GM19467 (cell line): ENCODE results near the gene DNAJC21.
A peak's percentile ranks its signal among the peaks of the same experiment; 100 is the strongest.

Experiments
- ATAC-seq: cut with Tn5 transposase; IDR thresholded peaks from one replicate; pipeline ENCODE4 v1.9.1; 2021; ENCODE audit warnings: mild to moderate bottlenecking, moderate library complexity; ENCODE audit not compliant: unreplicated experiment

DNAJC21 gene

DNA sequence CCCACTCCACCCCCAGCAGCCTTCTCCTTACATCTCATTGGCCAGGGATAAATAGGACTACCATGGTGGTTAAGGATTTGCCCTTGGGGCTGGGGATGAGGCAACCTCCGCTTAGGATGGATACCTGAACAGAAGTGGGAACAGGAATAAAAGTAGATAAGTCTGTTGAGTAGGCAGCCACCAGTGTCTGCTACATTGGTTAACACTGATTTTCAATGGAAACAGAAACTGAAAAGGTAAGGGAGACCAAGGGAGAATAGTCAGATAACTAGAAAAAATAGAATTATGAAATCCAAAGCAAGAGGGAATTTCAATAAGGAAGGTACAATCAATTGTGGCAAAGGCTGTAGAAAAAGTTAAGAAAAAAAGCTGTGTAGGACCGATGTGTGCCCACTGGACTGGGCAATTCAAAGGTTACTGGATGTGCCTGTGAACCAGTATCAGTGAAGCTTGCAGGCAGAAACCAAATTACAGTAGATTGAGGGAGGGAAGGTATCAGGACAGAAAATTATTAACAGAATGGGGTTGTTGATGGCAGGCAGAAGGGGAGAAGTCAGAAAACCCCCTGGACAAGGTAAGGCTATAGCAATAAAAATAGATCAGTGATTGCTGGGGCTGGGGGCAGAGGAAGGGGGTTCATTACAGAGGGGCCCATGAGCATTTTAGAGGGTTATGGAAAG, 48.7 kb downstream of the DNAJC21 start:
- ATAC-seq = peak; percentile 92

DNA sequence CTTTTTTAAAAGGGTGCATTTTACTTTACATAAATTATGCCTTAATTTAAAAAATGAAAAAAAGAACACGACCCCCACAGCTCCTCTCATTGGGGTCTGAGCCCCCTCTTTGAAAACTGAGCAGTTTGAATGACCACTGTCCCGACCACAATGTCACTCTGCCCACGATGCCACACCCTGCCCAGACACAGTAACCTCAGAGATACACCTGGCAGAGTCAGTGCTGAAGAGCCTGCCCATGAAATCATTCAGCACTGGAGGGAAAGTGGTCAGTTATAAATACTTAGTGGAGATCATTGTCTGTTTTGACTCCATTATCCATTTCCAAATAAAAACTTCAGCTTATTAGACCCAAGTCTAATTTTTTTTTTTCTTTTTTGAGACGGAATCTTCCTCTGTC, 49.3 kb downstream of the DNAJC21 start:
- no peak for ATAC-seq

DNA sequence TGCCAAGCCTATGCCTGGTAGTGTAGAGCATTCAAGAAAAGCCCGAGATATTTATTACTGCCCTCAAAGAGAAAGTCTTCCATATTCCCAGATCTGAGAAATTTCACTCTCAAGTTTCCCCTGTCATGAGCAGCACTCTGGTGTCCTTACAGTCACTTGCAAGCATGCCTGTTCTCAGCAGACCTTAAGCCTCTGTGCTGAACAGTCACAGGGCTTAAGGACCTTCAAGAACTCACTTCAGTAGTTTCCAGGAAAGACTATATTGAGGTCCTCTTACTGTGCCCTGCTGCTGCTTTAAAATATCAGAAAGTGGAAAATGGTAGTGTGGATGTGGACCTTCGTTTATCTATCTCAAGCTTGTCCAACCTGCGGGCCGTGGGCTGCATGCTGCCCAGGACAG, 53.5 kb downstream of the DNAJC21 start:
- ATAC-seq = no peak

DNA sequence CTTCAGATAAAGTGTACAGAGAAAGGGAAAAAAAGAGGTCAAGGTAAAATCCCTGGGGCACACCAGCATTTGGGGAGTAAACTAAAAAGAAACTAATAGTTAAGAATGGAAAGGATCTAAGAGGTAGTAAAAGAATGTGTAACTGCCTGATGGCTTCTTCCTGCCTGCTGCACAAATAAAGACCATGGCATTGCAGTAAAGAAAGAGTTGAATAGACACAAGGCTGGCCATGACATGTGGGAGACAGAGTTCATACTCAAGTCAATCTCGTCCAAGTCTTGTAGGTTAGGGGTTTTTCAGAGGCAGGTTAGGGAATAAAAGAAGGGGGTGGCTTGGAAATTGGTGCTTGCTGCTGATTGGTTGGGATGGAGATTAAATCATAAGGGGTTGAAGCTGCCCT, 57.6 kb downstream of the DNAJC21 start:
- no peak for ATAC-seq

DNA sequence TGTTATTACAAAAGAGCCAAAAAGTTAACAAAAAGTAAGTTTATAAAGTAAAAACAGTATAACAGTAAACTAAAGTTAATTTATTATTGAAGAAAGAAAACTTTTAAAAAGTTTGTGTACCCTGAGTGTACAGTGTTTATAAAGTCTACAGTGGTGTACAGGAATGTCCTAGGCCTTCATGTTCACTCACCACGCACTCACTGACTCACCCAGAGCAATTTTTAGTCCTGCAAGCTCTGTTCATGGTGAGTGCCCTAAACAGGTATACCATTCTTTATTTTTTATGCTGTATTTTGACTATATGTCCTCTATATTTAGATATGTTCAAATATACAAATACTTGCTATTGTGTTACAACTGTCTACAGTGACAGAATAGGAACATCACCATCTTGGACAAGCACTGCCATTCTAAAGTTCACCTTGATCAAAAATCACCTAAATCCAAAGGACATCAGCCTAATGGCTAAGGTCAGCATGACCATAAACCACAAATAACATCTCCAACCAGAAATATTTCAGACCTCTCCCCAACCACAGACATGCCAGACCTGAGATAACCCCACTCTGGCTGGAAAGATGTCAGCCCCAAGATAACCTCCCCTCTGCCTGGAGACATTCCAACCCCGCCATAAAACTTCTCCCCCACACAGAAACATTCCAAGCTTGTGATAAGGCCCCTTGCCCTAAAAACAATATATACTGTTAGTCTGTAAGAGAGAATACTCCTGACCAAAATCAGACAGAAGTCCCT, 62.3 kb downstream of the DNAJC21 start:
- no peak for ATAC-seq

DNA sequence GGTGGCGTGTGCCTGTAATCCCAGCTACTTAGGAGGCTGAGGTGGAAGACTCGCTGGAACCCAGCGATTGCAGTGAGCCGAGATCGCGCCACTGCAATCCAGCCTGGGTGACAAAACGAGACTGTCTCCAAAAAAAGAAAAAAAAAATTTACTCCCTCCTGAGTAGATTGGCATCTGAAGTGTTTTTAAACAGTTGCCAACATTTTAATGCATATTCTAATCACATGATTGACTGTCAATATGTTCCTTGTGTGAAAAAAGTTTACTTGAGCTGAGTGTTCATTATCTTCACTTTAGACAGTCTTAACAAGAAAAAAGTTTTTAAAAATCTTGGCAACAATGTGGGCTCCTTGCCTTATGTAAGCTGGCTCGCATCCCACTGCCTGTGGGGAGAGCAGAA, 64.6 kb downstream of the DNAJC21 start:
- ATAC-seq = no peak

DNA sequence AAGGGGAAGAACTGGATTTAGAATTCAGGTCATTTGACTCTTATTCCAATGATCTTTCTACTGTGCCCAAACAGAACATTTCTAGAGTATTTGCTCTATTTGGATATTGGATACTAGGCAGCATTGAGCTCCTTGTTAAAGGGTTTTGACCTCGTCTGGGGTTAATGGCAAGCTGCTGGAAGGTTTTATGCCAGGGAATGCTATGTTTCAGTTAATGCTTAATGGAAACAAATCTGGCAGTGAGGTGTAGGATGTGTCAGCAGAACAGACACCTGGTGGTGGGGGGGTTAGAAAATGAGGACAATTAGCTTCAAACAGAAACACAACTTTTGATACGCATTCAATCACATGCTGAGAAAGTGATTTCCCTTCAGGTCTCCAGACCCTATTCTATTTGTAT, 66.9 kb downstream of the DNAJC21 start:
- no peak for ATAC-seq

DNA sequence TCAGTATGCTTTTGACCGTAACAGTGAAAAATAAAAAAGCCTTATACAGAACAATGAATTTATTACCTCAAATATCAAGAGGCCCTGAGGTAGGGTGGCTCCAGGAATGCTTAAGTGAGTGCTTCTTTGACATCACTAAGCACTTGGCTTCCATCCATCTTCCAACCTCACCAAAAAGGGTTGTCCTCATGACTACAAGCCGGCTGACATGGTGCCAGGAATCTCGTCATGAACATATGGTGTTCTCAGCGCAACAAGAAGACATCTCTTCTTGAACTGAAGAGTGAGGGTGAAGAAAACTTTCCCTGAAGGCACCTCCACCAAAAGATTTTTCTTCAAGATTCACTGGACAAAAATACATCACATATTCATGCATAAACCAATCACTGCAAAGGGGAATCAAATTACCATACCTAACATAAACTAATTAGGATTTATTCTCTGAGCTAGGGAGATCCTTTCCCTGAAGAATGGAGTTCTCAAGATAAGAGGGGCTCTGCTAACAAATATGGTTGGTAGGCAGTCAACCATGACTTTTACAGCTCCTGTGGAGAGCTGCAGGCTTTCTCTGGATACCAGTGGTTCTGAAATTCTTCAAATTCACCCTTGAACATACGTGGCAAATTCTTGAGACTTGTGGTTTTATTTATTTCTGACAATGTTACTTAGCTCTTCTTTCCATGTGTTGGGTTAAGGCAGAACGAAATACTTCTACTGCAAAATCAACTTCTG, 68.9 kb downstream of the DNAJC21 start:
- ATAC-seq = no peak

DNA sequence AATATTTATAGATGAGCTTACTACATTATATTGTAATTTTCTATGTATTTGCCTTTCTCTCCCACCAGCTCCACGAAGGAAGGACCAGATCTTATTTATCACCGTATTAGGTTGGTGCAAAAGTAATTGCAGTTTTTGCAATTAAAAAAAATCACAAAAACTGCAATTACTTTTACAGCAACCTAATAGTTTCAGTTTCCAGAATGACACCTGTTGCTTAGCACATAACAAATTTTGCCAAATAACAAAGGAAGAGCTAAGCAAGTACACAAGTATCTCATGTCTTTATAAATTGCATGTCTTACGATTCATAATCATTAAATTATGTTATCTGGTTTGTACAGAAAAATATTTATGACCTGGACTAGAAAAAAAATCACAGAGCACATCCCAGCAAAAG, 72.5 kb downstream of the DNAJC21 start:
- ATAC-seq = no peak

DNA sequence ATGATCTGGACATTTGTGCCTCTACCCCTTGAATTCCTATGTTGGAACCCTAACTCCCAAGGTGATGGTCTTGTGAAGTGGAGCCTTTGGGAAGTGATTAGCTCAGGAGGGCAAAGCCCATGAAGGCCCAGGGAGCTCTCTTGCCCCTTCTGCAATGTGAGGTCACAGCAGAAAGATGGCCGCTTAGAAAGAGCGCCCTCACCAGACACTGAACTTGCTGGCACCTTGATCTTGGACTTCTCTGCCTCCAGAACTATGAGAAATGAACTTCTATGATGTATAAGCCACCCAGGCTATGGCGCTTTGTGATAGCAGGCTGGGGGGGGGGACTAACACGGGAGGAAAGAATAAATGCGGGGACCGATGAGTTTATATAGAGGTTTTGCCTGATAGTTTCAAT, 73.1 kb downstream of the DNAJC21 start:
- no peak for ATAC-seq

DNA sequence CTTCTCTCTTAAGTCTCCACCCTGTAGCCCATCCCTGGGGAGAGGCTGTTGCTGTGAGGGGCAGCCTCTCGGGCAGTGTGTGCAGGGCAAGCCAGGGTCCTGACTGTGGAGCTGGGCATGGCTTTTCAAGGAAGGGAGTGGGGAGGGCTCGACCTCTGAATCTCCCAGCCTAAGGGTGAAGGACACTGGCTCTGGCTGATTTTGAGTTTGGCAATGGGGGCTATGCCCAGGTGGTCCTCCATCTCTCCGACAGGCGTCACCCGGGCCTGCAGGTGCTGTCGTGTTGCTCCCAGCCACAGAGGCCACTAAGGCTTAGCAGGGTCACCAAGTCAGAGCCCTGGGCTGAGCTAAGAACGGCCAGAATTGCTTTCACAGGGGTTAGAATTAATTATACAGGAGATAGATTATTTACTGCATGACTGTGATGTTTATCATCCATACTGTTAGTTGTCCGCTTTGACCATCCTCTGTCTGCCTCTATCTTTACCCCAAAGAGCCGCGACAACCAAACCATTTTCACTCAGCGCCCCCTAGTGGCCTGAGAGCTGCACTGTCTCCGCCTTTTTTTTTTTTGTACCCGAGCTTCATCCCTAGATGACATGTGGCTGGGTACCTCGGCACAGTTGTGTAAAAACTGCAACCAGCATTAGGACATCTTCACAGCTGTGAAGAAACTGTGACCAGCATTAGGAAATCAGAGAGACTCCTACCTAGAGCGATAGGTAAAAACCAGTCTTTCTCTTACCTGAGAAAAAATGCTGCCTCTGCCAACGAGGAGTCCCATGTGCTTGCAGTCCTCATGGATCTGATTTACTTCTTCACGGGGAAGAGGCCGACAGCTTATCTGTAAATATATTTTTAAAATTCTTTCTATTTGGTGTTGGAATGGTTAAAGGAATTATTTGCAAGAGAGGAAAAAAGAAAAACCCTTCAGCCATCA, 73.9 kb downstream of the DNAJC21 start:
- peak; percentile 70 for ATAC-seq

DNA sequence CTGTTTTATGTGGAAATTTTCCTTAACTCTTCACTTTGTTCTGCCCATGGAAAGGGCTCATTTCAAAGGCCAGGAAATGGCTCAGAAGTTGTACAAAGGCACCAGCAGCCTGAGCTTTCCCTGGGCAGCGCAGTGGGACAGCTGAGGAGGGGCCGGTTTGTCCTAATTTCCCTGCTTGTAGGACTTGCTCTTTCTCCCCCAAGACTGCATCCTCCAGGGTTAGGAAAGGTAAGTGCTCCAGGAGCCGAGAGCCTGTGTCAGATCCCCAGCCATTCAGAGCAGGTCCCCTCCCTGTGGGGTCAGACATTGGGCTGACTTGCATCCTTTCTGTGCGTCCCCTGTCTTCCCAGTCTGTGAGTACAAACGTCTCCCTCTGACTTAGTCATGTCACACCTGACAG, 74.8 kb downstream of the DNAJC21 start:
- no peak for ATAC-seq

DNA sequence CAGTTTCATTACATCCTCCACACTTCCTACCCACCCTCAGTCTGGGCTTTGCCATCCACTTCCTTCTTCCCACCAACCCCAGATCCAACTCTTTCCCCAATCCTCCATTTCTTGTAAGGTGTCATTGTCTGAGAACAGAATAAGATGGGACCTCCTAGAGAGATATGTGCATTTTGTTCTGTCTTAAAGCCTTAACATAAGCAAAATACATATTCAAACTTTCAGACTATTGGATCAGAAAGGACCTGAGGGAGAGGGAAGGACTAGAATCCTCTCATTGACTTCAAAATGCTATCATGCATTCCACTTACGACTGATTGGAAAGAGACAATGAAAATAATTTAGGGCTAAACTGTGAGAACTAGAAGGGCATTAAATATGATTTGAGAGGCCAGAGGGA, 75.4 kb downstream of the DNAJC21 start:
- ATAC-seq = no peak
